ENCODE measurements around the gene HDAC9. TPM values are rescaled to one million over a fixed set of nuclear protein-coding genes. Genes with fewer than 3 reads are reported as not detected.
A peak's percentile ranks its signal among the peaks of the same experiment; 100 is the strongest.

The HDAC9 gene
- total RNA-seq, 2 donors from 2014 or later = 1.5 to 4.0 TPM

DNA sequence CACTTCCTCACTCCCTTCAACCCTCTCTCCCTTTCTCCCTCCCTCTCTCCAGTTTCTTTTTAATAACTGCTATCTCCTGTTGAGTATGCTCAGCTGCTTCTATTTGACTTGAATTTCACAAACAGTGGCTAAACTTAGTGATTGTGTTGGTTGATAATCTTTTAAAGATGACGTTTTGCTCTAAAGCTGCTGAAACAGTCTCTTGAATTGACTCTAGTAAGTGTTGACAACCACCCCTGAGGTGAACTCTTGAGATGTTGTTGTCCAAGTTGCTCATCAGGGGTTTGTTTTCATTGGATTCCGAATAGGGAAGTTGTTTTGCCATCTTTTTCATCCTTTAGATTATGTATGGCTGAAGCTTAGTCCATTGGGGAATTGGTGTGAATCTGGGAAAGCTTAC lies 445.7 kb downstream of the HDAC9 start:
- Mint-ChIP-seq H3K4me1 (peaks cover 51% of the 10 kb centered on the region), H3K4me3 (peak overlapping the region; percentile 12)
- peak overlapping the region; percentile 41 for H3K4me3 ChIP-seq (ENCODE audit: low read length)

DNA sequence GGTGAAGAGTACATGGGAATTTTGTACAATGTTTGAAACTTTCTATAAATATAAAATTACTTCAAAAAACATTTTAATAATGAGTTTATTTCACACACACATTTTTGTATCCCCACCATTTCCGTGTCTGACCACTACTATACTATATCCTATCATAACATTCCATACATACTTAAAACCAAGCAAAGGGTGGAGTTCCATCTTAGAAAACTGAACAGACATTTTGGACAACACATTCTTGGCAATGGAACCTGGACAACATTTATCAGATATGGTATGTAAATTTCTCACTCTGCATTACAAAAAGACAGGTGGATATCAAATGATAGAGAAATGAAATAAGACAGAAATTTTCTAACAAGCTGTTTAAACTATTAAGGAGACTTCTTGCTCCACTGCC lies 453.0 kb downstream of the HDAC9 start:
- H3K4me1 ChIP-seq (ENCODE audit: control insufficient read depth, insufficient read depth, low read length) = peaks cover 5% of the 10 kb centered on the region
- H3K36me3 ChIP-seq (ENCODE audit: control insufficient read depth, insufficient read depth, low read length) = no peaks in the 10 kb centered on the region
- DNase-seq = no peak
- Mint-ChIP-seq H3K36me3 (ENCODE audit: low read depth) (no peaks in the 10 kb centered on the region), H3K4me3 (no peak overlapping the region), H3K27me3 (ENCODE audit: insufficient read depth) (no peaks in the 10 kb centered on the region), H3K4me1 (peaks cover 12% of the 10 kb centered on the region), H3K27ac (no peak overlapping the region), H3K9me3 (no peaks in the 10 kb centered on the region)
- WGBS, 2 experiments (ENCODE audit: insufficient coverage in 1 of 2, insufficient read length in 1 of 2) = 86 to 95% methylated on average over 1 of the region's 1 CpG
- H3K27ac ChIP-seq (ENCODE audit: low read depth, low read length) = no peak overlapping the region
- no peak overlapping the region for H3K9ac ChIP-seq (ENCODE audit: extremely low read depth, low read length, poor library complexity, severe bottlenecking)
- H3K9me3 ChIP-seq (ENCODE audit: control insufficient read depth, low read length) = no peaks in the 10 kb centered on the region
- H3K4me3 ChIP-seq (ENCODE audit: low read length) = no peak overlapping the region
- H3K27me3 ChIP-seq (ENCODE audit: control insufficient read depth, insufficient read depth, low read length, poor library complexity, severe bottlenecking) = no peaks in the 10 kb centered on the region
- TF ChIP-seq, protein P1, sequence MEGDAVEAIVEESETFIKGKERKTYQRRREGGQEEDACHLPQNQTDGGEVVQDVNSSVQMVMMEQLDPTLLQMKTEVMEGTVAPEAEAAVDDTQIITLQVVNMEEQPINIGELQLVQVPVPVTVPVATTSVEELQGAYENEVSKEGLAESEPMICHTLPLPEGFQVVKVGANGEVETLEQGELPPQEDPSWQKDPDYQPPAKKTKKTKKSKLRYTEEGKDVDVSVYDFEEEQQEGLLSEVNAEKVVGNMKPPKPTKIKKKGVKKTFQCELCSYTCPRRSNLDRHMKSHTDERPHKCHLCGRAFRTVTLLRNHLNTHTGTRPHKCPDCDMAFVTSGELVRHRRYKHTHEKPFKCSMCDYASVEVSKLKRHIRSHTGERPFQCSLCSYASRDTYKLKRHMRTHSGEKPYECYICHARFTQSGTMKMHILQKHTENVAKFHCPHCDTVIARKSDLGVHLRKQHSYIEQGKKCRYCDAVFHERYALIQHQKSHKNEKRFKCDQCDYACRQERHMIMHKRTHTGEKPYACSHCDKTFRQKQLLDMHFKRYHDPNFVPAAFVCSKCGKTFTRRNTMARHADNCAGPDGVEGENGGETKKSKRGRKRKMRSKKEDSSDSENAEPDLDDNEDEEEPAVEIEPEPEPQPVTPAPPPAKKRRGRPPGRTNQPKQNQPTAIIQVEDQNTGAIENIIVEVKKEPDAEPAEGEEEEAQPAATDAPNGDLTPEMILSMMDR (conservative IDR thresholded peaks at IDR 0.05) = no peak

More for the DNA sequence above, 445.7 kb downstream of the HDAC9 start:
- WGBS, 2 experiments (ENCODE audit: insufficient coverage in 1 of 2, insufficient read length in 1 of 2) = 6 to 17% methylated on average over 2 of the region's 2 CpGs
- peaks cover 11% of the 10 kb centered on the region for H3K4me1 ChIP-seq (ENCODE audit: control insufficient read depth, insufficient read depth, low read length)
- peak overlapping the region; percentile 51 for H3K9ac ChIP-seq (ENCODE audit: extremely low read depth, low read length, poor library complexity, severe bottlenecking)
- H3K27ac Mint-ChIP-seq = peak overlapping the region; percentile 12
- no peaks in the 10 kb centered on the region for H3K36me3 Mint-ChIP-seq (ENCODE audit: low read depth)
- no peaks in the 10 kb centered on the region for H3K36me3 ChIP-seq (ENCODE audit: control insufficient read depth, insufficient read depth, low read length)
- TF ChIP-seq, protein P1 (conservative IDR thresholded peaks at IDR 0.05) = no peak
- no peaks in the 10 kb centered on the region for H3K9me3 Mint-ChIP-seq
- peak; percentile 49 for DNase-seq
- H3K9me3 ChIP-seq (ENCODE audit: control insufficient read depth, low read length) = no peaks in the 10 kb centered on the region
- no peaks in the 10 kb centered on the region for H3K27me3 Mint-ChIP-seq (ENCODE audit: insufficient read depth)
- no peak overlapping the region for H3K27ac ChIP-seq (ENCODE audit: low read depth, low read length)
- H3K27me3 ChIP-seq (ENCODE audit: control insufficient read depth, insufficient read depth, low read length, poor library complexity, severe bottlenecking) = no peaks in the 10 kb centered on the region

DNA sequence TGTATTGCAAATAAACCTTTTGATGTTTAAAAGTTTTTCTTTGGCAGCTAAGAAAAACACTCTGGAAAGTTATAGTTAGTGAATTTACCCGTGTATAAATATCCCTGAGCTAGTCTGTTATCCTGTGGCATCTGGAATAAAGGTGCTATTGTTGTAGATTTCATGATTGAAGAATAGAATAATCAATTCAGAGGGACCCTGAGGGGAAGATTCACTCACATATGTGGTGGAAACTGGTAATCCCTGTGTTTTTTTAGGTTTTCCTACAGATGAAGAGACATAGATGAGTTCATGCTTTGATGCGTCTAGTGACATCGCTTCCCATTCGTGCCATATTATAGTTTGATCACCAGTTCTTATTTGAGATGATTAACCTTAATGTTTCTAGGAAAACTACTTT lies 457.3 kb downstream of the HDAC9 start:
- Histone ChIP-seq H3K36me3 (ENCODE audit: control insufficient read depth, insufficient read depth, low read length) (no peaks in the 10 kb centered on the region), H3K9ac (ENCODE audit: extremely low read depth, low read length, poor library complexity, severe bottlenecking) (no peak overlapping the region), H3K27me3 (ENCODE audit: control insufficient read depth, insufficient read depth, low read length, poor library complexity, severe bottlenecking) (no peaks in the 10 kb centered on the region), H3K4me1 (ENCODE audit: control insufficient read depth, insufficient read depth, low read length) (peaks cover 13% of the 10 kb centered on the region), H3K9me3 (ENCODE audit: control insufficient read depth, low read length) (no peaks in the 10 kb centered on the region), H3K27ac (ENCODE audit: low read depth, low read length) (no peak overlapping the region), H3K4me3 (ENCODE audit: low read length) (no peak overlapping the region)
- Mint-ChIP-seq H3K27ac (no peak overlapping the region), H3K4me1 (peaks cover 5% of the 10 kb centered on the region), H3K9me3 (no peaks in the 10 kb centered on the region), H3K4me3 (no peak overlapping the region), H3K27me3 (ENCODE audit: insufficient read depth) (peaks cover 3% of the 10 kb centered on the region), H3K36me3 (ENCODE audit: low read depth) (no peaks in the 10 kb centered on the region)
- 80 to 90% methylated on average over 1 to 4 of the region's 4 CpGs for WGBS, 2 experiments (ENCODE audit: insufficient coverage in 1 of 2, insufficient read length in 1 of 2)
- TF ChIP-seq, protein P1 (conservative IDR thresholded peaks at IDR 0.05) = no peak
- no peak for DNase-seq
